Inflammatory macrophage treated with lipopolysaccharide for 4 hours (primary cell): ENCODE results near the gene TMEM80.

Experiments
- DNase-seq: peaks from one replicate; pipeline ENCODE4 v3.0.0-alpha.2; 2020

Gene TMEM80

DNA sequence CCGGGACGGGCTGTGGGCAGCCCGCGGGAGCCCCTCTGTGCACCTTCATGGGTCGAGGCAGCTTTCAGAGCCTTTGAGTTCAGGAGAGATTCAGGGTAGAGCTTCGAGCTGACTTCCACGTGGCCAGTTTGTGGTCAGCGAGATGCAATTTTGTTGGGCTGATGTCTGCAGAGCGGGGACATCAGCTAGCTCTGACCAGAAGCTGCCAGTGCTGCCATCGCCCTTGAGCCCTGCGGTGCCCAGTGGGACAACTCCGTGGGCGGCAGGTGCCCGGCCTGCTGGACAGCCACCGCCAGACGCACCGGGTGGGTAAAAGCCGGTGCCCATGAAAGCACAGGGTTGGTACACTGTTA, 52.4 kb downstream of the TMEM80 start:
- DNase-seq, result peak; percentile 48

DNA sequence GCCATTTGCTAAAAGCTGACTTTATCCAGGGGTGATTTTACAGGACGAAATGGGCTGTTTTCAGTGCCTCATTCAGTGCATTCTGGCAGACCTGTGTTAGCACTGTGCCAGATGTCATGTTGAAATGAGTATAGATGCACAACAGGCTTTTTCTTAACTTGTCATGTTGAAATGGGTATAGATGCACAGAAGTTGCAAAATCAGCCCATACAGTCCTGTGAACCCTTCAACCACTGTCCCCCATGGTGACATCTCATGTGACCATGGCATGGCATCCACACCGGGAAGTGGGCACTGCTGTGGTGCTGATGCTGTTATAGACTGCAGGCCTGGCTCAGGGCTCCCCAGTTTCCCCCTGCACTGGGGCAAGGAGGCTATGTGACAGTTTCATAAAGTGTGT, 54.1 kb downstream of the TMEM80 start:
- DNase-seq, result peak; percentile 86
